AG10803 (cell line): Measurements from ENCODE around the gene TMEM108.

ENCODE experiments used
- DNase-seq: peaks from one replicate; pipeline ENCODE4 v3.0.0; 2010; ENCODE audit warnings: low read depth
- H3K4me3 ChIP-seq: 2 replicates; pipeline ENCODE4 v1.5.1; 2011; ENCODE audit warnings: mild to moderate bottlenecking, low read length, control low read depth
- CTCF ChIP-seq: conservative IDR thresholded peaks from 2 replicates; pipeline ENCODE4 v1.5.1; 2011; ENCODE audit warnings: mild to moderate bottlenecking, low read length, control low read depth, inconsistent platforms

The TMEM108 gene

GRCh38 chr3:133159498-133160475, 121.6 kb downstream of the TMEM108 start:
- TF ChIP-seq CTCF = no peak
- no peak for DNase-seq
- no peak overlapping the region for H3K4me3 ChIP-seq

GRCh38 chr3:133161656-133162055, 123.5 kb downstream of the TMEM108 start:
- no peak for DNase-seq
- no peak for TF ChIP-seq CTCF
- H3K4me3 ChIP-seq = no peak overlapping the region

GRCh38 chr3:133162265-133162664, 124.1 kb downstream of the TMEM108 start:
- TF ChIP-seq CTCF = no peak
- H3K4me3 ChIP-seq = no peak overlapping the region
- DNase-seq = no peak

- DNase-seq = no peak
Measured at GRCh38 chr3:133162670-133163305, 124.6 kb downstream of the TMEM108 start.

GRCh38 chr3:133167340-133168024, 129.3 kb downstream of the TMEM108 start:
- no peak for TF ChIP-seq CTCF

More at GRCh38 chr3:133162670-133163305, 124.6 kb downstream of the TMEM108 start:
- no peak overlapping the region for H3K4me3 ChIP-seq
- TF ChIP-seq CTCF = no peak

GRCh38 chr3:133168025-133168401, 129.8 kb downstream of the TMEM108 start:
- no peak overlapping the region for H3K4me3 ChIP-seq
- TF ChIP-seq CTCF = no peak

More at GRCh38 chr3:133167340-133168024, 129.3 kb downstream of the TMEM108 start:
- no peak overlapping the region for H3K4me3 ChIP-seq
- DNase-seq = no peak

More at GRCh38 chr3:133168025-133168401, 129.8 kb downstream of the TMEM108 start:
- DNase-seq = no peak
